ENCODE measurements around the gene BOD1.

DNA sequence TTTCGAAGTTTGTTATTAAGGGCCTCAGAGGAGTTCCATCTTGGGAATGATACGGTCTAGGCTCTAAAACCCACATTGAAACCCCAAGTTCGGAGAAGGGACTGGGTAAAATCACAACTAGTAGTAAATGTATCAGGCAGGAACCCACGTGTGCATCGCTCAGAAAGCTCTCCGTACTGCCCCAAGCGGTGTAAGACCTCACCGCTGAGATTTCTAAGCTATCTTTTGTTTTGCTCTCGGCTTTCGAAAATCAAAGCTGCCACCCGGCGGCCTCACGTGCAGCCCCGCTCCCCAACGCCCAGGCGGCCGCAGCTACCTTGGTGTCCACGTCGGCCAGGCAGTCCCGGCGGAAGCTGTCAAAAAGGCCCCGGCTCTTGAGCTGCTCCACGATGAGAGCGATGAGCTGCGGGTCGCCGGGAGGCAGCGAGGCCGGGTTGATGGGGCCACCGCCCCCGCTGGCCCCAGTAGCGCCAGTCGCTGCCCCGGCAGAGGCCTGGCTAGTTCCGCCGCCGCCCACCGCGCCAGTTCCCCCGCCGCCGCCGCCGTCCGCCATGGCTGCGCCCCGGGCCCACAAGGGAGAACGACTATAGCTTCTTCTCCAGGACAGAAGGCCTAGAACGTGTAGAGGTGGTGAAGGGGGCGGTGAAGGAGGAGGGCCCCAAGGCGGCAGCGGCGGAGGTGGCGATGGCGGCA lies 420 bp downstream of the BOD1 start:
- TF ChIP-seq, protein P1, sequence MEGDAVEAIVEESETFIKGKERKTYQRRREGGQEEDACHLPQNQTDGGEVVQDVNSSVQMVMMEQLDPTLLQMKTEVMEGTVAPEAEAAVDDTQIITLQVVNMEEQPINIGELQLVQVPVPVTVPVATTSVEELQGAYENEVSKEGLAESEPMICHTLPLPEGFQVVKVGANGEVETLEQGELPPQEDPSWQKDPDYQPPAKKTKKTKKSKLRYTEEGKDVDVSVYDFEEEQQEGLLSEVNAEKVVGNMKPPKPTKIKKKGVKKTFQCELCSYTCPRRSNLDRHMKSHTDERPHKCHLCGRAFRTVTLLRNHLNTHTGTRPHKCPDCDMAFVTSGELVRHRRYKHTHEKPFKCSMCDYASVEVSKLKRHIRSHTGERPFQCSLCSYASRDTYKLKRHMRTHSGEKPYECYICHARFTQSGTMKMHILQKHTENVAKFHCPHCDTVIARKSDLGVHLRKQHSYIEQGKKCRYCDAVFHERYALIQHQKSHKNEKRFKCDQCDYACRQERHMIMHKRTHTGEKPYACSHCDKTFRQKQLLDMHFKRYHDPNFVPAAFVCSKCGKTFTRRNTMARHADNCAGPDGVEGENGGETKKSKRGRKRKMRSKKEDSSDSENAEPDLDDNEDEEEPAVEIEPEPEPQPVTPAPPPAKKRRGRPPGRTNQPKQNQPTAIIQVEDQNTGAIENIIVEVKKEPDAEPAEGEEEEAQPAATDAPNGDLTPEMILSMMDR (IDR thresholded peaks at IDR 0.05): peak; percentile 35 to 66 (median 51)
- peak in 1 of 2 donors; percentile 52 for TF ChIP-seq POLR2A (IDR thresholded peaks at IDR 0.05)

Data from thyroid gland (tissue), 4 donors.